Cardiac fibroblast (primary cell): ENCODE results near the gene NMBR.

Source experiments
- DNase-seq, 2 donors: peaks; one replicate each; pipeline versions ENCODE4 v3.0.0 to v3.0.0-alpha.2; 2010; ENCODE audit warnings: low read depth in 2 of 2
- H3K4me3 ChIP-seq, 2 donors: replicated peaks in 1 of 2; 1 replicate in 1 of 2; 2 replicates in 1 of 2; pipeline ENCODE4 v1.5.1; 2011; ENCODE audit warnings: low read depth in 2 of 2, low read length in 2 of 2, mild to moderate bottlenecking in 2 of 2, moderate library complexity in 1 of 2
- CTCF ChIP-seq: IDR thresholded peaks from one replicate; pipeline ENCODE4 v1.5.1; 2011; ENCODE audit warnings: low read depth, mild to moderate bottlenecking, low read length, inconsistent platforms

Gene NMBR

DNA sequence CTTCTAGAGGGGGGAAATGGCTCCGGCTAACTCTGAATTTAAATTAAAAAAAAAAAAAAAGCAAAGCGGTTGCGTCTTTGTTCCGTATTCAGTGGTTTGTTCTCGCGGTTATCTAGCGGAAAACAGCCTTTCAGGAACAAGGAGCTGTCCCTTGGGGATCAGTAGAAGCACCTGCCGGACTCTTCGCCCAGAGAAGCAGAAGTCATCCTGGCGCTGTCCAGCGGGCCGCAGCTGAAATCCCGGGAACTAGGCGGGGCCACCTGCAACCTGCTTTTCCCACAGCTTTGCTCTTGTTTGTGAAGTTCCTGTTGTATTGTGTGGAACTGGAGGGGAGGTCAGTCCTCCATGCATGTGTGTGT is 58.1 kb downstream of the NMBR start:
- DNase-seq, result peak; percentile 47 to 48
- TF ChIP-seq CTCF, result no peak
- no peak overlapping the region for H3K4me3 ChIP-seq

DNA sequence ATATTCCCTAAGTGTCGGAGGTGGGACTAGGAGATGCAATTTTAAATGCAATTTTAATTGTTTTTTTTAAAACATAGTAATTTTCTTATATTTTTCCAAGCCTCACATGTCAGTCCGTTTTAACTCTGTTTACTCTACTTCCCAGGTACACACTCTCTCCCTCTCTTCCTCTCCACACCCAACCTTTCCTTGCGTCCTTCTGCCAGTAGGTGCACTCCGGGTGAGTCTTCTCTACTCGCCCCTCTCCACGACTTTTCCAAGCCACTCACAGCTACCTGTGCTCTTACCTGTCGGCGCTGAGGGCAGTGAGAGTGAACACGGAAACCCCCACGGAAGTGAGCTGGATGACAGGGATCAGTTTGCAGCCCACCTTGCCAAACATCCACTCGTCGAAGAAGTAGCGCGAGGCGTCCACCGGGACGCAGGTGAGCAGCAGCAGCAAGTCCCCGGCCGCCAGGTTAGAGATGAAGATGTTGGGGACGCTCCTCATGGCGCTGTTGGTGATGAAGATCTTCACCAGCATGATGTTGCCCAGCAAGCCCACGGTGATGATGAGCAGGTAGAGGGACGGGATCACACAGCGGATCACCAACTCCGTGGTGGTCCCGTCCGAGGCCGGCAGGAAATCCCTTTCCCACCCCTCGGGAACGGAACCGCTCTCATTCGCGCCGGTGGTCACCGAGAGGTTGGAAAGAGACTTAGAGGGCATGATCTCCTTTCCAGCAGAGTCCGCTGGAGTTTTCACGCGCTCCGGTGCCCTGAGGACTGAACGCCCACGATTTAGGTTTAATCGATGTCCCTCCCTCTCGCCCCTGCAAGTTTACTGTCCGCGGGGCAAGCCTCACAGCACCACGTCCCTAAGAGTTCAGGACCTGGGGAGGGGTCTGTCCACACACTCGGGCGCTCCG is 58.7 kb downstream of the NMBR start:
- TF ChIP-seq CTCF, result no peak
- DNase-seq, result no peak
- no peak overlapping the region for H3K4me3 ChIP-seq

- H3K4me3 ChIP-seq, result no peak overlapping the region
- TF ChIP-seq CTCF, result no peak
- no peak for DNase-seq
Observed at GRCh38 chr6:142079130-142079529, 67.8 kb downstream of the NMBR start.

GRCh38 chr6:142075516-142076101 is 71.3 kb downstream of the NMBR start:
- TF ChIP-seq CTCF, result no peak
- no peak overlapping the region for H3K4me3 ChIP-seq
- DNase-seq, result no peak

DNA sequence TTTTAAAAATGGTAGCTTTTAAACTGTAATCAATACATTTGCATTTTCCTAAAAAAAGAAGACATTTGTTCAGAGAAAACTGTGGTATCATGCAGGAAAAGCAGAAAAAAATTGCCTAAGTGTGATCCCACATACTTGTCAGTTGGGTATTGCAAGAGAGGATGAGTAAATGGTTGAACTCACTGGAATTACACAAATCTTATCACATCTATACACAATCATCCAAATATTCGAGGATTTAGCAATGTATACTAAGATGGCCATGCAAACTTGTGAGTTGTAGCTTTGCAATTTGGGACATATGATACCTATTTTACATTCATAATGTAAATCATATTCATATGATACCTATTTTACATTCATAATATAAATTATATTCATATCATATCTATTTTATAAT is 72.4 kb downstream of the NMBR start:
- DNase-seq, result no peak
- TF ChIP-seq CTCF, result no peak
- H3K4me3 ChIP-seq, result no peak overlapping the region

GRCh38 chr6:142071981-142072380 is 74.9 kb downstream of the NMBR start:
- TF ChIP-seq CTCF, result peak; percentile 12
- DNase-seq, result no peak

More at GRCh38 chr6:142071981-142072380, 74.9 kb downstream of the NMBR start:
- no peak overlapping the region for H3K4me3 ChIP-seq
